IMR-90 (cell line): ENCODE data around the gene SUPT3H. TPM values are rescaled to one million over a fixed set of nuclear protein-coding genes. Genes with fewer than 3 reads are reported as not detected.

Experiments
- ATAC-seq: fragments of 200-7000 bp; cut with Tn5 transposase; 2 replicates; pipeline ENCODE4 v1.9.1; 2020; ENCODE audit warnings: low read depth, mild to moderate bottlenecking, moderate library complexity
- BruUV-seq: library from RNA; stranded (reverse); fragments of 400-500 nt; replicated peaks from 2 replicates; lab custom pipeline; 2021; lab: Mats Ljungman, UMichigan
- CTCF ChIA-PET: fragments of 300-600 bp; formaldehyde crosslinking; extraction: SDS; loops from one replicate; lab custom pipeline; 2021; ENCODE audit warnings: antibody characterized with exemption; lab: Yijun Ruan, JAX
- POLR2A ChIA-PET: fragments of 300-600 bp; sonication (Branson Sonifier 250); formaldehyde crosslinking; loops from one replicate; lab custom pipeline; 2022; ENCODE audit warnings: antibody characterized with exemption; ENCODE audit not compliant: unreplicated experiment; lab: Charles Lee
- DNase-seq: peaks from one replicate; pipeline ENCODE4 v3.0.0; 2013
- H2AFZ ChIP-seq: replicated peaks from 2 replicates; pipeline ENCODE3; 2013; ENCODE audit warnings: low read length, mild to moderate bottlenecking; ENCODE audit not compliant: poor library complexity
- H2AK5ac ChIP-seq: 2 replicates; pipeline ENCODE4 v1.6.1; 2013; ENCODE audit warnings: low read depth, low read length, inconsistent platforms
- H2AK9ac ChIP-seq: replicated peaks from 2 replicates; pipeline ENCODE3; 2013; ENCODE audit warnings: mild to moderate bottlenecking, low read depth, low read length, moderate library complexity; ENCODE audit not compliant: poor library complexity
- H2BK120ac ChIP-seq: 2 replicates; pipeline ENCODE4 v1.6.1; 2013; ENCODE audit warnings: low read depth, low read length, inconsistent platforms
- H2BK15ac ChIP-seq: 3 replicates; pipeline ENCODE4 v1.6.1; 2013; ENCODE audit warnings: low read depth, low read length, inconsistent platforms
- H2BK20ac ChIP-seq: 2 replicates; pipeline ENCODE4 v1.6.1; 2013; ENCODE audit warnings: low read depth, mild to moderate bottlenecking, inconsistent platforms, low read length, moderate library complexity
- H2BK5ac ChIP-seq: 2 replicates; pipeline ENCODE4 v1.6.1; 2013; ENCODE audit warnings: mild to moderate bottlenecking, low read depth, low read length, inconsistent platforms; ENCODE audit not compliant: poor library complexity, severe bottlenecking
- H3K14ac ChIP-seq: replicated peaks from 2 replicates; pipeline ENCODE4 v1.6.1; 2013; ENCODE audit warnings: low read depth, low read length, inconsistent platforms
- H3K18ac ChIP-seq: 2 replicates; pipeline ENCODE4 v1.6.1; 2013; ENCODE audit warnings: low read depth, low read length, control low read depth
- H3K23ac ChIP-seq: 2 replicates; pipeline ENCODE4 v1.6.1; 2013; ENCODE audit warnings: low read depth, low read length, inconsistent platforms
- H3K27ac ChIP-seq: 2 replicates; pipeline ENCODE4 v1.5.1; 2013; ENCODE audit warnings: mild to moderate bottlenecking, control low read depth, low read length; ENCODE audit not compliant: insufficient read depth
- H3K27me3 ChIP-seq: 2 replicates; pipeline ENCODE4 v1.6.1; 2013; ENCODE audit warnings: low read length; ENCODE audit not compliant: control insufficient read depth, insufficient read depth
- H3K36me3 ChIP-seq: 2 replicates; pipeline ENCODE4 v1.6.1; 2013; ENCODE audit warnings: low read length, mixed read lengths; ENCODE audit not compliant: control insufficient read depth, insufficient read depth
- H3K4ac ChIP-seq: 2 replicates; pipeline ENCODE4 v1.6.1; 2013; ENCODE audit warnings: low read depth, low read length, inconsistent platforms
- H3K4me1 ChIP-seq: 2 replicates; pipeline ENCODE4 v1.6.1; 2013; ENCODE audit warnings: low read length, mixed read lengths; ENCODE audit not compliant: control insufficient read depth, insufficient read depth
- H3K4me2 ChIP-seq: 2 replicates; pipeline ENCODE4 v1.6.1; 2013; ENCODE audit warnings: low read depth, mild to moderate bottlenecking, control low read depth, low read length, moderate library complexity
- H3K4me3 ChIP-seq: 2 replicates; pipeline ENCODE4 v1.5.1; 2013; ENCODE audit warnings: low read depth, mild to moderate bottlenecking, control low read depth, low read length, moderate library complexity; ENCODE audit not compliant: insufficient read depth
- H3K56ac ChIP-seq: 2 replicates; pipeline ENCODE4 v1.6.1; 2013; ENCODE audit warnings: low read length, inconsistent platforms; ENCODE audit not compliant: insufficient read depth; ENCODE audit errors: extremely low read depth
- H3K79me1 ChIP-seq, 2 experiments: 2 replicates each; pipeline ENCODE4 v1.6.1; 2013; ENCODE audit warnings: low read length in 2 of 2, inconsistent platforms in 1 of 2, low read depth in 1 of 2
- H3K9ac ChIP-seq: 2 replicates; pipeline ENCODE4 v1.6.1; 2013; ENCODE audit warnings: low read depth, low read length, control low read depth
- H3K9me1 ChIP-seq: 2 replicates; pipeline ENCODE4 v1.6.1; 2013; ENCODE audit warnings: low read length, inconsistent platforms; ENCODE audit not compliant: insufficient read depth
- H3K9me3 ChIP-seq: 2 replicates; pipeline ENCODE4 v1.6.1; 2013; ENCODE audit warnings: low read length; ENCODE audit not compliant: control insufficient read depth, insufficient read depth
- H4K20me1 ChIP-seq: 2 replicates; pipeline ENCODE4 v1.6.1; 2013; ENCODE audit warnings: low read length, inconsistent platforms; ENCODE audit not compliant: insufficient read depth
- H4K5ac ChIP-seq: 2 replicates; pipeline ENCODE4 v1.6.1; 2013; ENCODE audit warnings: mild to moderate bottlenecking, low read depth, low read length, control low read depth
- H4K8ac ChIP-seq, 2 experiments: 2 replicates each; pipeline ENCODE4 v1.6.1; 2013; ENCODE audit warnings: low read depth in 2 of 2, low read length in 2 of 2, control low read depth in 1 of 2, inconsistent platforms in 1 of 2
- H4K91ac ChIP-seq: 2 replicates; pipeline ENCODE4 v1.6.1; 2013; ENCODE audit warnings: low read depth, low read length, inconsistent platforms; ENCODE audit not compliant: insufficient read depth
- BHLHE40 ChIP-seq: fragments of 150-350 bp; IDR thresholded peaks from 2 replicates; pipeline ENCODE4 v1.6.1; 2016; ENCODE audit warnings: mild to moderate bottlenecking, low read depth, low read length
- CEBPB ChIP-seq: IDR thresholded peaks from 2 replicates; pipeline ENCODE4 v1.6.1; 2012; ENCODE audit warnings: low read depth, low read length, improper control_type of control experiment
- CTCF ChIP-seq: conservative IDR thresholded peaks from 2 replicates; pipeline ENCODE4 v1.5.1; 2012; ENCODE audit warnings: mild to moderate bottlenecking, low read depth, low read length, improper control_type of control experiment
- ELK1 ChIP-seq: fragments of 150-350 bp; IDR thresholded peaks from 2 replicates; pipeline ENCODE4 v1.6.1; 2016; ENCODE audit warnings: low read depth, mild to moderate bottlenecking, low read length, moderate library complexity, borderline replicate concordance
- FOS ChIP-seq: fragments of 150-350 bp; IDR thresholded peaks from 2 replicates; pipeline ENCODE4 v1.6.1; 2016; ENCODE audit warnings: low read depth, low read length
- MAFK ChIP-seq: IDR thresholded peaks from 2 replicates; pipeline ENCODE4 v1.6.1; 2012; ENCODE audit warnings: low read depth, low read length, improper control_type of control experiment
- MAZ ChIP-seq: IDR thresholded peaks from 2 replicates; pipeline ENCODE4 v1.6.1; 2012; ENCODE audit warnings: low read depth, mild to moderate bottlenecking, low read length, improper control_type of control experiment, moderate library complexity, borderline replicate concordance
- NFE2L2 ChIP-seq: fragments of 150-350 bp; IDR thresholded peaks from 2 replicates; pipeline ENCODE4 v1.6.1; 2016; ENCODE audit warnings: low read depth, mild to moderate bottlenecking, low read length
- POLR2A ChIP-seq: IDR thresholded peaks from 2 replicates; pipeline ENCODE4 v1.6.1; 2012; ENCODE audit warnings: mild to moderate bottlenecking, low read depth, low read length
- RAD21 ChIP-seq: IDR thresholded peaks from 2 replicates; pipeline ENCODE4 v1.6.1; 2012; ENCODE audit warnings: low read length, improper control_type of control experiment
- RCOR1 ChIP-seq: IDR thresholded peaks from 2 replicates; pipeline ENCODE4 v1.6.1; 2012; ENCODE audit warnings: mild to moderate bottlenecking, low read length, improper control_type of control experiment; ENCODE audit not compliant: insufficient replicate concordance
- USF2 ChIP-seq: fragments of 150-350 bp; IDR thresholded peaks from 2 replicates; pipeline ENCODE4 v1.6.1; 2017; ENCODE audit warnings: mild to moderate bottlenecking, antibody characterized with exemption, low read length, low read depth
- WGBS, 2 experiments: methylation state at CpG; one replicate each; pipeline versions ENCODE4 v1.1.5 to v1.1.7; 2013; ENCODE audit warnings: missing lambda C conversion rate in 2 of 2; ENCODE audit not compliant: insufficient read length in 1 of 2; ENCODE audit errors: extremely low coverage in 2 of 2; 5-methylcytosine and 5-hydroxymethylcytosine counted together
- dilution Hi-C: fragments of 300-500 bp; cut with HindIII; formaldehyde crosslinking; loops from one replicate; pipeline ENCODE4 v1.14.3; 2018; ENCODE audit warnings: low sequenced_read_pairs; ENCODE audit not compliant: unreplicated experiment
- in situ Hi-C: fragments of 300-500 bp; cut with MboI; formaldehyde crosslinking; loops from 3 replicates; pipeline ENCODE4 v1.14.3; 2019; ENCODE audit warnings: low sequenced_read_pairs, inconsistent platforms, mixed read lengths
- intact Hi-C: fragments of 100-400 bp; cut with micrococcal nuclease; formaldehyde crosslinking; loops from 2 replicates; pipeline ENCODE4 v1.10.0; 2022
- polyA plus RNA-seq, 3 experiments: library from polyadenylated mRNA; depleted of rRNA; stranded (reverse); fragments of >200 nt; gene quantifications; 2 replicates each; pipeline ENCODE4 v1.2.3, GENCODE V29; 2012; ENCODE audit warnings: low replicate concordance in 1 of 3
- total RNA-seq: library from RNA; depleted of rRNA; stranded (reverse); fragments of >200 nt; gene quantifications from 2 replicates; pipeline ENCODE4 v1.2.3, GENCODE V29; 2012

SUPT3H gene
- total and polyA plus RNA-seq, 2 of the 4 experiments (the other 2 are of a cell fraction) = 4.5 to 5.0 TPM

- Histone ChIP-seq H3K56ac (no peak overlapping the region), H3K4me3 (no peak overlapping the region), H2BK120ac (no peak overlapping the region), H2AK5ac (no peak overlapping the region), H2BK5ac (no peak overlapping the region), H4K5ac (no peak overlapping the region), H2BK15ac (no peak overlapping the region), H3K18ac (no peak overlapping the region), H3K79me1 (no peaks in the 10 kb centered on the region), H3K36me3 (no peaks in the 10 kb centered on the region), H3K4ac (no peak overlapping the region), H3K27me3 (no peaks in the 10 kb centered on the region), H3K27ac (no peak overlapping the region), H2AK9ac (no peak overlapping the region), H3K9ac (no peak overlapping the region), H3K14ac (no peak overlapping the region), H4K8ac (no peak overlapping the region), H3K23ac (no peak overlapping the region), H2AFZ (no peak overlapping the region), H3K9me1 (no peaks in the 10 kb centered on the region), H2BK20ac (no peak overlapping the region), H3K9me3 (no peaks in the 10 kb centered on the region), H4K91ac (no peak overlapping the region), H3K4me1 (no peaks in the 10 kb centered on the region), H4K20me1 (no peaks in the 10 kb centered on the region), H3K4me2 (no peak overlapping the region)
- ChIA-PET CTCF (no interaction called here), POLR2A (no interaction called here)
- WGBS, 2 experiments = no CpG with 5 or more reads among the region's 2 CpGs
- dilution Hi-C loops (no loop called here), in situ Hi-C loops (no loop called here), intact Hi-C loops (no loop called here)
- BruUV-seq = no TSS peak
- no peak for TF ChIP-seq NFE2L2
- no peak for TF ChIP-seq MAZ
- no peak for TF ChIP-seq BHLHE40
- no peak for TF ChIP-seq POLR2A
- no peak for TF ChIP-seq RAD21
- no peak for TF ChIP-seq MAFK
- no peak for TF ChIP-seq CTCF
- TF ChIP-seq USF2 = no peak
- no peak for TF ChIP-seq ELK1
- TF ChIP-seq FOS = no peak
- TF ChIP-seq RCOR1 = no peak
- TF ChIP-seq CEBPB = no peak
- no peak for ATAC-seq
- no peak for DNase-seq
Observed at GRCh38 chr6:45169815-45170214, 207.9 kb downstream of the SUPT3H start.
